Smooth muscle cell (in vitro differentiated cells): Measurements from ENCODE around the gene RABEP1. TPM values are rescaled to one million over a fixed set of nuclear protein-coding genes. Genes with fewer than 3 reads are reported as not detected.

Source experiments
- DNase-seq: peaks from one replicate; lab custom pipeline; 2025; ENCODE audit not compliant: unreplicated experiment; lab: John Stamatoyannopoulos, UW
- H2AFZ ChIP-seq: fragments of 200-600 bp; sonication (generic); 2 replicates; pipeline ENCODE4 v1.6.0; 2016; ENCODE audit warnings: antibody characterized with exemption, low read depth, mild to moderate bottlenecking
- H3F3A ChIP-seq: fragments of 200-600 bp; sonication (generic); 2 replicates; pipeline ENCODE4 v1.6.0; 2017; ENCODE audit warnings: antibody characterized with exemption, low read depth
- H3K27ac ChIP-seq: fragments of 200-600 bp; sonication (generic); 2 replicates; pipeline ENCODE4 v1.5.1; 2016; ENCODE audit warnings: low read depth, mild to moderate bottlenecking
- H3K27me3 ChIP-seq: fragments of 200-600 bp; sonication (generic); 2 replicates; pipeline ENCODE4 v1.6.1; 2016; ENCODE audit warnings: low read depth, mild to moderate bottlenecking
- H3K36me3 ChIP-seq: fragments of 200-600 bp; sonication (generic); 2 replicates; pipeline ENCODE4 v1.5.1; 2016; ENCODE audit warnings: low read depth
- H3K4me1 ChIP-seq: fragments of 200-600 bp; sonication (generic); 2 replicates; pipeline ENCODE4 v1.5.1; 2016; ENCODE audit warnings: low read depth
- H3K4me2 ChIP-seq: fragments of 200-600 bp; sonication (generic); 2 replicates; pipeline ENCODE4 v1.6.0; 2016; ENCODE audit warnings: mild to moderate bottlenecking
- H3K4me3 ChIP-seq: fragments of 200-600 bp; sonication (generic); 2 replicates; pipeline ENCODE4 v1.5.1; 2016; ENCODE audit warnings: mild to moderate bottlenecking
- H3K79me2 ChIP-seq: fragments of 200-600 bp; sonication (generic); 2 replicates; pipeline ENCODE4 v1.6.0; 2016; ENCODE audit warnings: low read depth, mild to moderate bottlenecking
- H3K9ac ChIP-seq: fragments of 200-600 bp; sonication (generic); 2 replicates; pipeline ENCODE4 v1.6.0; 2016; ENCODE audit warnings: low read depth
- H3K9me3 ChIP-seq: fragments of 200-600 bp; sonication (generic); replicated peaks from 2 replicates; pipeline ENCODE4 v1.5.1; 2016; ENCODE audit warnings: low read depth
- H4K20me1 ChIP-seq: fragments of 200-600 bp; sonication (generic); 2 replicates; pipeline ENCODE4 v1.6.0; 2016; ENCODE audit warnings: low read depth
- CTCF ChIP-seq: fragments of 200-600 bp; sonication (generic); IDR thresholded peaks from 2 replicates; pipeline ENCODE4 v1.5.1; 2017; ENCODE audit warnings: borderline replicate concordance, mild to moderate bottlenecking, antibody characterized with exemption; ENCODE audit not compliant: insufficient read depth, poor library complexity, severe bottlenecking
- WGBS: methylation state at CpG from one replicate; pipeline ENCODE4 v1.1.7; 2016; ENCODE audit warnings: low lambda C conversion rate; 5-methylcytosine and 5-hydroxymethylcytosine counted together
- polyA plus RNA-seq: library from polyadenylated mRNA; unstranded; fragments of >200 nt; fragmentation: Nextera tagmentation; extraction: Ambion mirVana; gene quantifications from 2 replicates; pipeline ENCODE4 v1.2.1, GENCODE V29; 2016
- total RNA-seq: library from RNA; depleted of rRNA; stranded (reverse); fragments of >200 nt; gene quantifications from 2 replicates; pipeline ENCODE4 v1.2.3, GENCODE V29; 2014

Gene RABEP1
- total and polyA plus RNA-seq, 2 experiments from 2014 or later = 25.3 to 26.5 TPM

GRCh38 chr17:5249615-5250014 is 32.5 kb upstream of the RABEP1 start:
- Histone ChIP-seq H3K9ac (no peak overlapping the region), H4K20me1 (no peaks in the 10 kb centered on the region), H3K4me3 (no peak overlapping the region), H3K27me3 (no peaks in the 10 kb centered on the region), H3K36me3 (no peaks in the 10 kb centered on the region), H3K4me2 (no peak overlapping the region), H3K9me3 (no peaks in the 10 kb centered on the region), H3K4me1 (no peaks in the 10 kb centered on the region), H3K27ac (no peak overlapping the region), H3F3A (no peaks in the 10 kb centered on the region), H3K79me2 (no peaks in the 10 kb centered on the region), H2AFZ (no peak overlapping the region)
- WGBS = 9% methylated on average over 4 of the region's 4 CpGs
- DNase-seq = no peak
- peak; percentile 65 for TF ChIP-seq CTCF

- no peak for DNase-seq
- Histone ChIP-seq H3F3A (no peaks in the 10 kb centered on the region), H3K4me1 (no peaks in the 10 kb centered on the region), H3K27me3 (no peaks in the 10 kb centered on the region), H3K9me3 (no peaks in the 10 kb centered on the region), H4K20me1 (no peaks in the 10 kb centered on the region), H3K4me3 (no peak overlapping the region), H3K27ac (no peak overlapping the region), H3K79me2 (no peaks in the 10 kb centered on the region), H3K9ac (no peak overlapping the region), H3K36me3 (no peaks in the 10 kb centered on the region), H3K4me2 (peak overlapping the region; percentile 63), H2AFZ (no peak overlapping the region)
- 74% methylated on average over 7 of the region's 7 CpGs for WGBS
- no peak for TF ChIP-seq CTCF
Observed at GRCh38 chr17:5254414-5254813, 27.7 kb upstream of the RABEP1 start.

- Histone ChIP-seq H2AFZ (no peak overlapping the region), H3K9ac (no peak overlapping the region), H3K36me3 (no peaks in the 10 kb centered on the region), H3K27me3 (no peaks in the 10 kb centered on the region), H3K4me3 (no peak overlapping the region), H4K20me1 (no peaks in the 10 kb centered on the region), H3K4me1 (no peaks in the 10 kb centered on the region), H3K27ac (no peak overlapping the region), H3K4me2 (peak overlapping the region; percentile 63), H3F3A (no peaks in the 10 kb centered on the region), H3K79me2 (no peaks in the 10 kb centered on the region), H3K9me3 (no peaks in the 10 kb centered on the region)
- TF ChIP-seq CTCF = no peak
- WGBS = 72% methylated on average over 5 of the region's 5 CpGs
- DNase-seq = no peak
Observed at GRCh38 chr17:5254903-5255521, 27.1 kb upstream of the RABEP1 start.

- Histone ChIP-seq H4K20me1 (no peaks in the 10 kb centered on the region), H3K36me3 (no peaks in the 10 kb centered on the region), H3K79me2 (no peaks in the 10 kb centered on the region), H3K4me3 (no peak overlapping the region), H3K27ac (no peak overlapping the region), H3K4me1 (no peaks in the 10 kb centered on the region), H3K4me2 (no peak overlapping the region), H3K9ac (no peak overlapping the region), H2AFZ (no peak overlapping the region), H3K27me3 (no peaks in the 10 kb centered on the region), H3F3A (no peaks in the 10 kb centered on the region), H3K9me3 (no peaks in the 10 kb centered on the region)
- TF ChIP-seq CTCF = no peak
- DNase-seq = no peak
- WGBS = 95% methylated on average over 5 of the region's 5 CpGs
Observed at GRCh38 chr17:5257124-5257523, 25.0 kb upstream of the RABEP1 start.
